Keratinocyte (primary cell): ENCODE measurements around the gene STARD10.

Experiments used
- EZH2 ChIP-seq: IDR thresholded peaks from one replicate; pipeline ENCODE4 v1.6.1; 2012; ENCODE audit warnings: inconsistent platforms, mild to moderate bottlenecking, low read length, moderate library complexity
- TF ChIP-seq, protein P1 (sequence below), 3 experiments: IDR thresholded peaks in 1 of 3; conservative IDR thresholded peaks in 1 of 3; optimal IDR thresholded peaks in 1 of 3; 2 replicates in 2 of 3; 3 replicates in 1 of 3; pipeline versions ENCODE3 to v1.5.1; 2011; ENCODE audit warnings: low read length in 3 of 3, mild to moderate bottlenecking in 3 of 3, moderate library complexity in 2 of 3, control low read depth in 1 of 3, inconsistent platforms in 1 of 3; ENCODE audit not compliant: insufficient read depth in 2 of 3; ENCODE audit errors: extremely low read depth in 1 of 3

DNA sequence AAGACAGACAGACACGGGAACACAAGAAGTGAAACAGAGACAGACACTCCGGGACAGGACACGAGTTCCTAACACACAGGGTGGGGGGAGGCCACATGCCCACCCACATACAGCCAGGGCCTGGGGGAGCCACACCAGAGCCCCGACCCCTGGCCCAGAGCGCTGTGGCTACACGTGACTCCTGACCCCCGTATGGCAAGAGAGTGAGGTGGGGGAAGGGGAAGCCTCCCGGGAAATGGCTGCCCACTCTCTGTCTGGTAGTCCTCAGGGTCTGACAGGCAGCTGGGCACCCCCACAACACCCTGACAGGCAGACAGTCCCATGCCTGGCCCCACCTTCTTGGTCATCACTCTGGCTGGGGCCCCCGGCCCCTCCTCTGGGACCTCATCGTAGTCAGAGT, 81.0 kb downstream of the STARD10 start:
- TF ChIP-seq, protein P1, sequence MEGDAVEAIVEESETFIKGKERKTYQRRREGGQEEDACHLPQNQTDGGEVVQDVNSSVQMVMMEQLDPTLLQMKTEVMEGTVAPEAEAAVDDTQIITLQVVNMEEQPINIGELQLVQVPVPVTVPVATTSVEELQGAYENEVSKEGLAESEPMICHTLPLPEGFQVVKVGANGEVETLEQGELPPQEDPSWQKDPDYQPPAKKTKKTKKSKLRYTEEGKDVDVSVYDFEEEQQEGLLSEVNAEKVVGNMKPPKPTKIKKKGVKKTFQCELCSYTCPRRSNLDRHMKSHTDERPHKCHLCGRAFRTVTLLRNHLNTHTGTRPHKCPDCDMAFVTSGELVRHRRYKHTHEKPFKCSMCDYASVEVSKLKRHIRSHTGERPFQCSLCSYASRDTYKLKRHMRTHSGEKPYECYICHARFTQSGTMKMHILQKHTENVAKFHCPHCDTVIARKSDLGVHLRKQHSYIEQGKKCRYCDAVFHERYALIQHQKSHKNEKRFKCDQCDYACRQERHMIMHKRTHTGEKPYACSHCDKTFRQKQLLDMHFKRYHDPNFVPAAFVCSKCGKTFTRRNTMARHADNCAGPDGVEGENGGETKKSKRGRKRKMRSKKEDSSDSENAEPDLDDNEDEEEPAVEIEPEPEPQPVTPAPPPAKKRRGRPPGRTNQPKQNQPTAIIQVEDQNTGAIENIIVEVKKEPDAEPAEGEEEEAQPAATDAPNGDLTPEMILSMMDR (optimal IDR thresholded peaks at IDR 0.05 in 1 of 3, IDR thresholded peaks at IDR 0.05 in 1 of 3, conservative IDR thresholded peaks at IDR 0.05 in 1 of 3; ENCODE audit: extremely low read depth in 1 of 3, insufficient read depth in 2 of 3, low read length in 3 of 3), result no peak
- no peak for TF ChIP-seq EZH2
